Measurements from ENCODE around the gene CALHM1.
"Not testable (repeated sequence)": the region's sequence is repeated elsewhere in the genome, so short reads cannot be mapped to it uniquely, and the experiment has no call there.

The CALHM1 gene

GRCh38 chr10:103486635-103487409, 28.1 kb upstream of the CALHM1 start:
- DNase-seq: not testable (repeated sequence)

GRCh38 chr10:103481974-103482531, 23.4 kb upstream of the CALHM1 start:
- no peak for DNase-seq

GRCh38 chr10:103480521-103480920, 21.8 kb upstream of the CALHM1 start:
- DNase-seq: no peak

- no peak for DNase-seq
Measured at GRCh38 chr10:103479135-103479534, 20.4 kb upstream of the CALHM1 start, which contains the start of gene CALHM3. CALHM3 (minus strand) TSS chr10:103479240; CDS start chr10:103479032, 208 bp downstream.

- no peak for DNase-seq
Measured at GRCh38 chr10:103478671-103479070, 20.0 kb upstream of the CALHM1 start.

- DNase-seq: no peak
Measured at GRCh38 chr10:103476046-103476768, 17.5 kb upstream of the CALHM1 start.

- DNase-seq: no peak
Measured at GRCh38 chr10:103475437-103475836, 16.7 kb upstream of the CALHM1 start.

GRCh38 chr10:103474077-103474476, 15.4 kb upstream of the CALHM1 start:
- no peak for DNase-seq

GRCh38 chr10:103473261-103473671, 14.6 kb upstream of the CALHM1 start:
- DNase-seq: no peak

GRCh38 chr10:103472005-103472404, 13.3 kb upstream of the CALHM1 start:
- no peak for DNase-seq

GRCh38 chr10:103470761-103471653, 12.3 kb upstream of the CALHM1 start:
- peak; percentile 65 for DNase-seq

GRCh38 chr10:103469201-103469600, 10.5 kb upstream of the CALHM1 start:
- no peak for DNase-seq

- no peak for DNase-seq
Measured at GRCh38 chr10:103467406-103467805, 8.7 kb upstream of the CALHM1 start.

GRCh38 chr10:103466734-103467133, 8.0 kb upstream of the CALHM1 start:
- DNase-seq: no peak

- DNase-seq: no peak
Measured at GRCh38 chr10:103465411-103466179, 6.9 kb upstream of the CALHM1 start.

- DNase-seq: no peak
Measured at GRCh38 chr10:103463499-103463898, 4.8 kb upstream of the CALHM1 start.

GRCh38 chr10:103459615-103460014, 915 bp upstream of the CALHM1 start:
- no peak for DNase-seq

GRCh38 chr10:103457896-103458583, 660 bp downstream of the CALHM1 start:
- no peak for DNase-seq

GRCh38 chr10:103457176-103457712, 1.5 kb downstream of the CALHM1 start:
- no peak for DNase-seq

GRCh38 chr10:103456074-103456660, 2.5 kb downstream of the CALHM1 start:
- DNase-seq: no peak

GRCh38 chr10:103455235-103455634, 3.5 kb downstream of the CALHM1 start:
- no peak for DNase-seq
